ENCODE data around the gene FAM174C.

FAM174C gene

GRCh38 chr19:1268226-1269064 lies 6.9 kb upstream of the FAM174C start (continued):
- no peak for TF ChIP-seq REST (tag by site-specific recombination; IDR thresholded peaks at IDR 0.05)
- TF ChIP-seq PATZ1 (tag by site-specific recombination; IDR thresholded peaks at IDR 0.05): no peak; the same call in 1 of the 2 replicates
- TF ChIP-seq PRDM4 (tag by site-specific recombination; IDR thresholded peaks at IDR 0.05): peak; percentile 96
- TF ChIP-seq ZNF600 (tag by site-specific recombination; IDR thresholded peaks at IDR 0.05): peak; percentile 55; the same call in 1 of the 2 replicates
- TF ChIP-seq ZFP37 (tag by site-specific recombination; IDR thresholded peaks at IDR 0.05): no peak
- no peak for TF ChIP-seq ELK4 (IDR thresholded peaks at IDR 0.05; ENCODE audit: borderline replicate concordance, low read depth, low read length)
- no peak for TF ChIP-seq ZNF670 (tag by site-specific recombination; IDR thresholded peaks at IDR 0.05; ENCODE audit: low read depth)
- TF ChIP-seq PRDM6 (tag by site-specific recombination; IDR thresholded peaks at IDR 0.05): no peak
- no peak for TF ChIP-seq ZNF341 (tag by site-specific recombination; IDR thresholded peaks at IDR 0.05; ENCODE audit: low read depth)
- TF ChIP-seq ZNF555 (tag by site-specific recombination; conservative IDR thresholded peaks at IDR 0.05): no peak
- no peak for TF ChIP-seq ZNF639 (tag by site-specific recombination; IDR thresholded peaks at IDR 0.05)
- no peak for TF ChIP-seq ZNF211 (tag by site-specific recombination; IDR thresholded peaks at IDR 0.05; ENCODE audit: low read depth)
- no peak for TF ChIP-seq ZNF169 (tag by site-specific recombination; IDR thresholded peaks at IDR 0.05)
- no peak for TF ChIP-seq TRIM28 (IDR thresholded peaks at IDR 0.05; ENCODE audit: borderline replicate concordance, low read length)
- TF ChIP-seq ZNF629 (tag by site-specific recombination; IDR thresholded peaks at IDR 0.05): 0 out of 2 replicates have a peak, but pooled peaks have one; percentile 13
- peak; percentile 63 for TF ChIP-seq ZFHX2 (tag by site-specific recombination; conservative IDR thresholded peaks at IDR 0.05)
- no peak for TF ChIP-seq ZNF792 (tag by site-specific recombination; IDR thresholded peaks at IDR 0.05)
- no peak for TF ChIP-seq ZNF404 (tag by site-specific recombination; IDR thresholded peaks at IDR 0.05)
- no peak for TF ChIP-seq ZBTB49 (tag by site-specific recombination; IDR thresholded peaks at IDR 0.05; ENCODE audit: low read depth)
- TF ChIP-seq ZNF521 (tag by site-specific recombination; IDR thresholded peaks at IDR 0.05): no peak
- peak; percentile 63 for TF ChIP-seq ZNF335 (tag by site-specific recombination; conservative IDR thresholded peaks at IDR 0.05)
- no peak for TF ChIP-seq ZNF701 (tag by site-specific recombination; IDR thresholded peaks at IDR 0.05)
- TF ChIP-seq ZNF747 (tag by site-specific recombination; IDR thresholded peaks at IDR 0.05): 0 out of 2 replicates have a peak, but pooled peaks have one; percentile 53
- TF ChIP-seq ZNF2 (tag by site-specific recombination; IDR thresholded peaks at IDR 0.05): peak; percentile 38; the same call in 1 of the 2 replicates
